ENCODE data around the gene LRRC15.

DNA sequence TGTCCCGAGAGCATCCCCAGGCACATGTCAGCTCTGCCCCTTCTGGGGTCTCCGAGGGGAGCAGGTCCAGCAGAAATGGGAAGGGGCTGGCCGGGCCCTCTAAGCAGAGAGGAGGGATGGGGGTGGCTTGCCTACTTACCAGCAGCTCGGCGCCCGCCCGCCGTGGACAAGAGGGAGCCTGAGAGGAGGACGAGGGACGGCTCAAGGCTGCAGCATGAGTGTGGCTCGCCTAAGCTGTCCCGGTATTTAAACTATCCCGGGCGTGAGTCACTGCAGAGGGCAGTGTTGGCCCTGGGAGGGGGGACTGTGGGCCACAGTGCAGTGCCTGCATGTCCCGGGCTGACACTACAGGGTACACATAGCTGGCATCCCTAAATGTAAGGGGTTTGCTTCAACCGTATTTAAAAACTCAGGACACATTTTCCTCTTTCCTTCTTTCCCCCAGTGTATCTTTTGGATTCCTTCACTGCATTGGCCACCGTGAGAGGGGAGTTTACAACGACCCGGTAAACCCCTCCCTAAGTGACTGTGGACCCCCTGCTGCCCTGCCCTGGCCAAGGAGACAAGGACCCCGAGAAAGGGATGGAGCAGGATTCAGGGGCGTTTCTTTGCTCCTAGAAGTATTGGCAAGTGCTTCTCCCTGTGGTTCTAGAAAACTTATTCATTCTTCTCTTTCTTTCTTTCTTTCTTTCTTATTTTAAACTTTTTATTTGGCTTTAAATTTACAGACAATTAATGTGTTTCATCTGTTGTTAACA is at the start of gene LRRC15:
- TF ChIP-seq, protein P1, sequence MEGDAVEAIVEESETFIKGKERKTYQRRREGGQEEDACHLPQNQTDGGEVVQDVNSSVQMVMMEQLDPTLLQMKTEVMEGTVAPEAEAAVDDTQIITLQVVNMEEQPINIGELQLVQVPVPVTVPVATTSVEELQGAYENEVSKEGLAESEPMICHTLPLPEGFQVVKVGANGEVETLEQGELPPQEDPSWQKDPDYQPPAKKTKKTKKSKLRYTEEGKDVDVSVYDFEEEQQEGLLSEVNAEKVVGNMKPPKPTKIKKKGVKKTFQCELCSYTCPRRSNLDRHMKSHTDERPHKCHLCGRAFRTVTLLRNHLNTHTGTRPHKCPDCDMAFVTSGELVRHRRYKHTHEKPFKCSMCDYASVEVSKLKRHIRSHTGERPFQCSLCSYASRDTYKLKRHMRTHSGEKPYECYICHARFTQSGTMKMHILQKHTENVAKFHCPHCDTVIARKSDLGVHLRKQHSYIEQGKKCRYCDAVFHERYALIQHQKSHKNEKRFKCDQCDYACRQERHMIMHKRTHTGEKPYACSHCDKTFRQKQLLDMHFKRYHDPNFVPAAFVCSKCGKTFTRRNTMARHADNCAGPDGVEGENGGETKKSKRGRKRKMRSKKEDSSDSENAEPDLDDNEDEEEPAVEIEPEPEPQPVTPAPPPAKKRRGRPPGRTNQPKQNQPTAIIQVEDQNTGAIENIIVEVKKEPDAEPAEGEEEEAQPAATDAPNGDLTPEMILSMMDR (conservative IDR thresholded peaks at IDR 0.05; ENCODE audit: low read length): no peak
- no peak for TF ChIP-seq EZH2phosphoT487 (IDR thresholded peaks at IDR 0.05; ENCODE audit: borderline replicate concordance, low read depth, low read length)
